GM19328 (cell line): ENCODE measurements around the gene ABHD15.

Experiments
- ATAC-seq: cut with Tn5 transposase; IDR thresholded peaks from one replicate; pipeline ENCODE4 v1.9.1; 2021; ENCODE audit warnings: mild to moderate bottlenecking, moderate library complexity; ENCODE audit not compliant: unreplicated experiment

Gene ABHD15

DNA sequence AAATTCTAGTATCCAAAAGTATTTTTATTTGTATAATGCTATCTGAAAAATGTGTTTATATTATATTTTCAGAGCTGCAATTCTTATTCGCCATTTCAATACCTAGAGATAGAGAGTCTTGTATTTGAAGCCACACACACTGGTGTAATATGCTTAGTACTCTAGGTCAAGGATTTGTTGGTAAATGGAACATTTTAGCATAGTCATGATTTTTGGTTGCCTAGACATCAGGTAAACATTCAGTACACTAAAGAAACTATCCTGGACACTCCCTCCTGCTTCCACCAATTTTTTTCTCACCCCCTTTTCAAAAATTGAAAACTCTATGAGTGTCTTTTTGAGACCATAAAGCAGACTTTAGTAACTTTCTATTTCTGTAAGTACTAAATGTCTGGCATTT lies 20.8 kb downstream of the ABHD15 start:
- no peak for ATAC-seq

DNA sequence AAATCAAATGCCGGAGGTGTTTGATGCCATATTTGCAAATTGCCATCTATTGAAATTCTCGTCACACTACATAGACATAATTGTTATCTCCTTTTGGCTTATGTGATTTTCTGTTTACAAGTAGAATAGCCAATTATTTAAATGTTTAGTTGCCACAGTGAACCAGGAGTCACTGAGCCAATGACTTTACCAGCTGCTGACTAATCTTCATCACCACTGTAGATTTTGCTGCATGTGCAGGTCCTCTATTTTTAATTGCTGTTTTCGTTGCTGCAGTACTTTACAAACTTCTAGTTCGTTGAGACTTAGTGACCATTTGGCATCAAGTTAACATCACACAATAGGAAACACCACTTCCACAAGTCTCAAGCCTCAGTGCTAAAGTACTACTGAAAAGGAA lies 22.8 kb downstream of the ABHD15 start:
- ATAC-seq, result no peak

DNA sequence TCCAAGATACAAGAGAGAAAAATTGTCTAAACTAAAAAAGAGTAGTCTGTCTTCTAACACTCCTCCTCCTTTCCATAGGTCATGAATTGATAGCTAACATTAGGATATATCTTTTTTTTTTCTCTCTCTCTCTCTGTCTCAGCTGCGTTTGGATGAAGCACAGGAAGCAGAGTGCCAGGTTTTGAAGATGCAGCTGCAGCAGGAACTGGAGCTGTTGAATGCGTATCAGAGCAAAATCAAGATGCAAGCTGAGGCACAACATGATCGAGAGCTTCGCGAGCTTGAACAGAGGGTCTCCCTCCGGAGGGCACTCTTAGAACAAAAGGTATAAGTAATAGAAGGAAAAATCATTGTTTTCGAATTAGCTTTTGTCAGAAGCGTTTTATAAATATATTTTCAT lies 32.9 kb downstream of the ABHD15 start:
- ATAC-seq, result no peak

DNA sequence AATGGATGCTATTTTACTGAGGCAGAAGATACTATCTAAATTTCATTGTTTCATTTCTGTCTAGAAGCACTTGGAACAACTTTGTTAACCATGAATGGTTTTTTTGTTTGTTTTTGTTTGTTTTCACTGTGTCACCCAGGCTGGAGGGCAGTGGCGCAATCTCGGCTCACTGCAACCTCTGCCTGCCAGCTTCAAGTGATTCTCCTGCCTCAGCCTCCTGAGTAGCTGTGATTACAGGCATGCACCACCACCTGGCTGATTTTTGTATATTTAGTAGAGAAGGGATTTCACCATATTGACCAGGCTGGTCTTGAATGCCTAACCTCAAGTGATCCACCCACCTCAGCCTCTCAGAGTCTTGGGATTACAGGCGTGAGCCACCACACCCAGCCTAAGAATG lies 40.5 kb downstream of the ABHD15 start:
- ATAC-seq, result no peak

DNA sequence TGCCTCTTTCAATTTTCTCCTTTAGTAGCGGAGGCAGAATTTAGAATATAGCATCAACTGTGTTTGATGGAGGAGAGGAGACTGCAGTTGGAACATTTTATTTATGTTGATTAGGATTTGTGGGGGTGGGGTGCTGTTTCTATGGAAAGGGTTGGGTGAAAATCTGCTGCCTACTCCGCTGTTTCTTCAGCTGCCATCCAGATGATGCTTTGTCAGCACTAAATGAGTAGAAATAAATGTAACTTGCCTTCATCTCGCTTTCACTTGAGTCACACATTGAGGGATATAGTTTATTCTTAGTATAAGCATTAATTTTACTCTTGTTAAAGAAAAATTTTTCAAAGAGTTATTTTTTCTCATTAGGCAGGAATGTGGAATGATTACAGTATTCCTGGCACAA lies 42.1 kb downstream of the ABHD15 start:
- ATAC-seq, result no peak

DNA sequence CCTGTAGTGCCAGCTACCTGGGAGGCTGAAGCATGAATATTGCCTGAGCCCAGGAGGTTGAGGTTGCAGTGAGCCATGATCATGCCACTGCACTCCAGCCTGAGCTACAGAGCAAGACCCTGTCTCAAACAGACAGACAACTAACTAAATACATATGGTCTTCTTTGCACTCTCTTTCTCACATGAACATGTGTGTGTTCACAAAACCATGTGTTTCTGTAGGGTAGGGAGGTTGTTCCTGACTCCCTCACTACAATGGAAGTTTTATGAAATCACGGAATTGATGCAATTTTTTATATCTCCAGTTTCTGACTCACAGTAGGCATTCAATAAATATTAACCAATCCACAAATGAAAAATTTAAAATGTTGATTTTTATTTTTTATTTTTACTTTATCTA lies 48.5 kb downstream of the ABHD15 start:
- no peak for ATAC-seq

DNA sequence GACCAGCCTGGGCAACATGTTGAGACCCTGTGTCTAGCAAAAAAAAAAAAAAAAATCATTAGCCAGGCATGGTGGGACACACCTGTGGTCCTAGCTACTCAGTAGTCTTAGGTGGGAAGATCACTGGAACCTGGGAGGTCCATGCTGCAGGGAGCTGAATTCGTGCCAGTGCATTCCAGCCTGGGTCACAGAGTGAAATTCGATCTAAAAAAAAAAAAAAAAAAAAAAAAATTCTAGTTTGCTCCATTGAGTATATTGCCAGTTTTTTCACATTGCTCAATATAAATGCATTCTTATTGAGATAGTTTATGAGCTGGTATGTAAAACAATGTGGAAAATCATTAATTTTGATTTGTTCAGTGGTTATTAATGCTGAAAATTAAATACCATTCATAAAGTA lies 52.0 kb downstream of the ABHD15 start:
- ATAC-seq, result no peak

DNA sequence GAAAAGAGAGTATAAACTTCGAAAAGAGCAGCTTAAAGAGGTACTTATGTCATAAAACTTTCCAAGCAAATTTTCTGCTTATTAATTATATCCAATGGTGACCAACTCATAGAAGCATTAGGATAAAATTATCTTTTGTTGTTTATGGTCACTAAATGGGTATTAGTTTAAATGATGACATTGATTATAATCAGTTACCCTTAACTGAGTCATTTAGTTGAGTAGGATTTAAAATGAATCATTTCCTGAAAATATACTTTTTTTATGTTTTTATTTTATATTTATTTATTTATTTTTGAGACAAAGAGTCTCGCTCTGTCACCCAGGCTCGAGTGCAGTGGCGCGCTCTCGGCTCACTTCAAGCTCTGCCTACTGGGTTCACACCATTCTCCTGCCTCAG lies 55.9 kb downstream of the ABHD15 start:
- ATAC-seq, result no peak
